HG03354 (cell line): ENCODE measurements around the gene FAM170B.

Source experiments
- ATAC-seq: cut with Tn5 transposase; IDR thresholded peaks from one replicate; pipeline ENCODE4 v1.9.1; 2021; ENCODE audit warnings: mild to moderate bottlenecking; ENCODE audit not compliant: unreplicated experiment, poor library complexity, severe bottlenecking

The FAM170B gene

DNA sequence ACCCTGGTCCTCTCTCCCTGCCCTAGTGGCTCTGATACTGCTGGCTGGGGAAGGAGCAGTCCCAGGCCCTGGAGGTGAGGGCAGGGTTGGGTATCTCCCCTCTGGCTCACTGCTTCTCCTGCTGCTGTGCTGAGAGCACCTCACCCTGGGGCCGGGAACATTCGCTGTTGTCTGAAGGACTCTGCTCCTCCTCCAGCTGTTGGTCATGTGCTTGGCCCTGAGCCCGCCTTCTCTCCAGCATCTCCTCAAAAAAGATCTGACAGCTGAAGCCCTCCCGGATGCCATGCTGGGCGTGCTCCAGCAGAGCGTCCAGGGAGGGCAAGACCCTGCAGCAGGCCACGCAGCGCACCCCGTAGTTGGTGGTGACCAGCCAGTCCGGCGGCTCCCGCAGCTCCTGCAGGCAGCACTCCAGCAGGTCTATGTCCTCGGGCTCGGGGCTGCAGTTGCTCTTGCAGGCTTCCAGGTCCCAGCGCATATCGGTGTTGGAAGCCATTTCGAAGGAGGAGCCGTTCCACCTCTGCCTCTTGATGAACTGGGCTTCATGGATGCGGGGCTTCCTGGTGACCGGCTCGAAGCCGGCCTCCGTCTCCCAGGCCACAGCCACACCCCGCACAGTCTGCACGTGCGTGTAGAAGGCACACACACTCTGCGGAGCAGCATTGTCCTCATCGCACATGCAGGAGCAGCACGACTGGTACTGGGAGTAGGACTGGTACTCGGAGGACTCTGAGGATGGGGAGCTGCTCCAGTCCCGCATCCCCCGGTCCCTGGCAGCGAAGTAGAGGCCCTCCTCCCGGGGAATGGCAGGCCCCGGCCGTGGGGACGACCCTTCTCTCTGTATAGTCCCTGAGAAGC lies 2.1 kb downstream of the FAM170B start:
- ATAC-seq = no peak

DNA sequence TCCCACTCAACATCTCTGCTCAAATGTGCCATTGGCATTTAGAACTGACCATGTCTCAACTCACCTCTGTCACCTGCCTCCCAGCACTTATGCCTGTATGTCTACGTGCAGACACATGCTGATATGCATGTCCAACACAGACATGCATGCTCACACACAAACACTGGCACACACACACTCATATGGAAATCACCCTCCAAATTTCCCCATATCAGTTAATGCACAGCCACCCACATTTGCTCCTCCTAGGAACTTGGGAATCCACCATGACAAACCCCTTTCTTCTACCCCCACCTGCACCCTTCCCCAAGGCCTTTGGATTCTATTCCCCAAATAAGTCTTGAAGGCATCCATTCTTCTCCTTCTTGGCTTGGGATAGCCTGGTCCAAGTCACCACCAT lies 4.4 kb downstream of the FAM170B start:
- no peak for ATAC-seq

GRCh38 chr10:49128854-49129253 lies 5.0 kb downstream of the FAM170B start:
- ATAC-seq = no peak

DNA sequence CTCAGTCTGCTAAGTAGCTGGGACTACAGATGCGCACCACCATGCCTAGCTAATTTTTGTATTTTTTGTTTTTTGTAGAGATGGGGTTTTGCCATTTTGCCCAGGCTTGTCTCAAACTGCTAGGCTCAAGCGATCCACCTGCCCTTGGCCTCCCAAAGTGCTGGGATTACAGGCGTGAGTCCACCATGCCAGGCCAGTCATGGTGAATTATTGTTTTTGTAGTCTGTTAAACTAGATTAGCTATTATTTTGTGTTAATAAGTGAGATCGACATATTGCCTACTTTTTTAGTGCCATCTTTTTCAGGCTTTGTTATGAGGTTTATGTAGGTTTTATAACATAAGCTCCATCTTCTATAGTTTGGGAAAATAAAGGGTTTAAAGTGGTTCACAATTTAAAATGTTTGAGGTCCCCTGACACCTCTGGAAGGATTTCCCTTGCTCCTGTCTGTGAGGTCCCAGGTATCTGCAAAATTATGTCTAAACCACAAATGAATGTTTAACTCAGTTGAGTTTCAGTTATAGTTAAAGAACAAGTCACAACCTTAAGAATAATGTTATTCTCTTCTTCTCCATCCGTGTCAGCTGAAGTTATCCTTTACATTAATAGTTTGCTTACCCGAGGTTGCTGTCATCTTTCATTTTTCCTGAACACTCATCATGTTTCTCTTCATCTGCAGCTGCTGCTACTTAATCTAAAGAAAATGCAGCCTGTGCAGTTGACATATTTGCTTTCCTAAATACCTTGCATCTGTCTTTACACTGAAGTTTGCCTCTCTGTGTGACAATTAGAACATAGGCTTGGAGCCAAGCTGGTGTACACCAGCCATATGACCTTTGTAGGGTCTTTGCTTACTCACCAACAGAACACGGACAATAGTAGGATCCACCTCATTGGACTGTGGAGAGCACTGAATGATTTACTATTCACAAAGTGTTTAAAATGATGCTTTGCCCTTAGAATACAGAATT lies 9.6 kb downstream of the FAM170B start:
- ATAC-seq = peak; percentile 83

- no peak for ATAC-seq
These were observed 12.9 kb downstream of the FAM170B start for GRCh38 chr10:49120911-49121310.

GRCh38 chr10:49119746-49120145 lies 14.1 kb downstream of the FAM170B start:
- ATAC-seq = no peak

DNA sequence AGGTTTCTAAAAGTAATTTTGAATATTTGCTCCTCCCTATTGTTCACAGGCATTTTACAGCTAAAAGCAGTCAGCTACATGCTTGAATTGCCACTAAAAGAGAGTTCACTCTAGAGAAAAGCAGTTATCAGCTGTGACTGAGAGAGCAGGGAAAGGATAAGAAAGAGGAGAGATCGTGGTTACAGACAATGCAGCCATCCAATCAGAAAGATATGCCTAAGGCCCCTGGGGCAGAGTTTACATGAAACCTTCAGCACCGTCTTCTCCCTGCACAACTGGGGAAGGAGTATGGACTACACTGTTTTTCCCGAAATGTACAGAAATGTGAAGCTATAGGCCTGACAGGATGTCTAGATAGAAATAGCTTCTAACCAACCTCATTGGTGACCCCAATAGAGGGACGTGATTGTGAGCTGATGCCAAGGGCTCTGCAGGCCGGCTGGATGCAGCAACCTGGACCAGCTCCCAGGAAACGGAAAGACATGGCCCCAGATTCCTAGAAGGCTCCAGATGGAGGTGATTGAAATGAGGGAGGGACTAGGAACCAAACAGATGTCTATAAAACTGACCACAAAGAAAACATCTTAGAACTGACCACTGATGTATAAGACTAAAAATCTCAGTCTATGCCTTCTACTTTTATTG lies 15.3 kb downstream of the FAM170B start:
- ATAC-seq = no peak

DNA sequence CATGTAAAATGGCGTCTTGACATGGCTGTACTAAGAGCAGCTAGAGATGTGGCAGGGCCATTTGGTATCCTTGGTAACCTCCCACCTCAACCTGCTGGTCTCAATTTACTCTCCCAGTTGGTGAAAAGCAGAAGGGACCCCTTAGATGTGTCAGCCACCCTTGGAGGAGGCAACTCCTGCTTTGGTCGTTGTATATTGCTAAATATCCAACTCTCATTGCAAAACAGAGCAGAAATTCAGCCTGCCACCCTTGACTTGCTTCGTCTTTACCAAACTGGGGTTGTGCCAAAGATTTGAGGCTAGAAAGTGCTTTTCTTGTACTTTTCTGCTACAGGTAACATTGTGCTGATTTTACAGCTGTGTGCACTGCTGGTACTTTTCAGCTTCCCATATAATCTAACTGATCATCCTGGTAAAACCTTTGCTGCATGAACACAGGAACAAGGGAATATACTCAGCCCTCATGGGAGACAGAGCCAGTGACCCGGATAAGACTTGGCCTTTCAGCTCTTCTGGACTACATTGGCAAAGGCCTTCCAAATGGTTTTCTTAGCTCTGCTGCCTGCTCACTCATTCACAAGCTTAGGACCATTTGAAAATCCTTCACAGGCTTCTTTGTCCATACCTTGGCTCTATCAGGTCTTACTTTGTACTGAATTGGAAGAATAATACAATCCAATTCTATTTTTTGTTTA lies 16.3 kb downstream of the FAM170B start:
- no peak for ATAC-seq

DNA sequence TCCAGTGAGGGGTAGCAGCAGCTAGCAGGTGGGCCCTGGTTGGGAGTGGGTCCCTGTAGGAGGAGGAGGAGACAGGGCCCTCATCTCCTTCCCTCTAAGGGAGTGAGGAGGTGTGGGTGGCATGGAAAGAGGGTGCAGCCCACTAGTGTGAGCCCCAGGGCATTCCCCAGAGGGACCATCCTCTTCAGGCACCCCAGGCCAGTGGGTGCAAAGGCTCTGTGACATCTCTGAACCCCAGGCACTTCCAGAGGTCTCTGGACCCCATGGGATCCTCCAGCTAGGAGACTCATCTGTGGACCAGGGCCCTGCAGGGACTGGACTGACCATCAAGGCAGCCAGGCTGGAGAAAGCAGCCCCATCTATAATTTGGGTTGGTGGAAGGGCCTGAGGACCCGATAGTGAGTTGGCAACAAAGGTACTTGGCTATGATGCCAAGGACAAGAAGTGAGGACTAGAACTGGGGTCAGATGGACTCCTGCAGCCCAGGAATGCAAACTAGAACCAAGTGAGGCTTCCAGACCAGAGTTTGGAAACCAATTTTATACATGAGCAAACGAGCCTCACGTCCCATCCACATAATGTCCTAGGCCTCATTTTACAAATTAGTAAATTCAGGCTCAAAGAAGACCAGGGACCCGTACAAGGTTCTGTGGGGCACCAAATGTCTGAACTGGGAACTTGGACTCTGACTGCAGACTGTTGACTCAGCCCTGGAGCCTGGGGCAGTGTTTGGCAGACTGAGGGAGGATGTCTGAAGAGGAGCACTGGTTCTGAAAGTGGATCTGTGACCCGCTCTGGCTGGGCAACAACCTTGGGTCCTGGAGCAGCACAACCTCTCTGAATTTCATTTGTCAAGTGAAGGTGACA lies 17.1 kb downstream of the FAM170B start:
- ATAC-seq = no peak

- no peak for ATAC-seq
These were observed 17.9 kb downstream of the FAM170B start for GRCh38 chr10:49115796-49116508.

GRCh38 chr10:49115015-49115795 lies 18.6 kb downstream of the FAM170B start, which contains the start of gene VSTM4:
Gene VSTM4 (minus strand): TSS chr10:49115522. CDS start chr10:49115485, 37 bp downstream.
- ATAC-seq = peak; percentile 74

DNA sequence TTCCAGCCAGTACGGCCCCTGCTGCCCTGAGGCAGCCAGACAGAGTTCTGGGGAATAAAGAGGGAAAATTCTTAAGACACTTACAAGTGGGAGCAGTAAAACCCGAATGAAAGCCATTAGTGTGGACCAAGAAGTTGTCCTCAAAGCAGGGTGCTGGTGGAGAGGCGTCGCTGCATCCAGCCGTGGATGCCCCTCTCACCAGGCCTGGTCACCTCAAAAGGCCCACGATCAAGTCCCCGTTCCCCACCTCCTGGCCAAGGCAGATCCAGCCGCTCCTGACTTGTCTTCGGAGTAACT lies 19.2 kb downstream of the FAM170B start:
- no peak for ATAC-seq

DNA sequence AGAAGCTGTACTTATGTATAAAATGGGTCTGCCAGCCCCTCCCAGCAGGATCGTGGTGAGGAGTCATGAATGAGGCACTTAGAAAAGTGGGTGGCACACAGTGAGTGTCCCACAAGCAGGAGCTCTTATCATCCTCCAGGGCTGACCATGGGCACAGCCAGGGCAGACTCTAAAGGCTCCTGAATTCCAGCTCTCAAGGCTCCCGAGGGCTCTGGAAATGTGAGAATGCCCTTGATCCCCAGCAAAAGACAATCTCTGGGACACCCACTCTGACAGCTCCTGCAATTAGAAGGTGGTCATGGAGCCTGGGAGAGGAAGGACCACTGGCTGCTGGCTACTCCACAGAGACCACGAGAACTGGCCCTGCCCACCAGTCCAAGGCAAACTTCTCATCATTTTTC lies 20.1 kb downstream of the FAM170B start:
- ATAC-seq = no peak

- no peak for ATAC-seq
These were observed 21.0 kb downstream of the FAM170B start for GRCh38 chr10:49112851-49113250.

- no peak for ATAC-seq
These were observed 21.7 kb downstream of the FAM170B start for GRCh38 chr10:49112098-49112497.

GRCh38 chr10:49111320-49111698 lies 22.5 kb downstream of the FAM170B start:
- no peak for ATAC-seq

- ATAC-seq = no peak
These were observed 23.0 kb downstream of the FAM170B start for GRCh38 chr10:49110684-49111319.
